ENCODE results near the gene PLN.

The PLN gene

DNA sequence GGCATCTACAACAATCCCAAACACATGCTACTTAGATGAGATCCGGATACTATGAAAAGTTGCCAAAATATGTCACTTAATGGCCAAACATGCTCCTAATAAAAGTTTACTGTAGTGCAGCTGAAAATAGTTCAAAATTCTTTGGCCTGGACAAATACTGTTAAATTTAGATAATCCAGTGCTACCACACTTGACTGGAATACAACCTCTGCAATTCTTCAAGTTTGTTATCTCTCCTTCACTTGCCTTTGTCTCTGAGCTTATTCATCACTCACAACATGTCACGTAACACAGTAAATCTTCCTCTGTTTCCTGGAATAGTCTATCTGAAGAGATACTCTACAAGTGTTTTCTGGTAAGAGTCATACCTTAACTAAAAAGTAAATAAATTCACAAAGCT lies 10.5 kb upstream of the PLN start:
- DNase-seq (ENCODE audit: low read depth in 2 of 2), result no peak

DNA sequence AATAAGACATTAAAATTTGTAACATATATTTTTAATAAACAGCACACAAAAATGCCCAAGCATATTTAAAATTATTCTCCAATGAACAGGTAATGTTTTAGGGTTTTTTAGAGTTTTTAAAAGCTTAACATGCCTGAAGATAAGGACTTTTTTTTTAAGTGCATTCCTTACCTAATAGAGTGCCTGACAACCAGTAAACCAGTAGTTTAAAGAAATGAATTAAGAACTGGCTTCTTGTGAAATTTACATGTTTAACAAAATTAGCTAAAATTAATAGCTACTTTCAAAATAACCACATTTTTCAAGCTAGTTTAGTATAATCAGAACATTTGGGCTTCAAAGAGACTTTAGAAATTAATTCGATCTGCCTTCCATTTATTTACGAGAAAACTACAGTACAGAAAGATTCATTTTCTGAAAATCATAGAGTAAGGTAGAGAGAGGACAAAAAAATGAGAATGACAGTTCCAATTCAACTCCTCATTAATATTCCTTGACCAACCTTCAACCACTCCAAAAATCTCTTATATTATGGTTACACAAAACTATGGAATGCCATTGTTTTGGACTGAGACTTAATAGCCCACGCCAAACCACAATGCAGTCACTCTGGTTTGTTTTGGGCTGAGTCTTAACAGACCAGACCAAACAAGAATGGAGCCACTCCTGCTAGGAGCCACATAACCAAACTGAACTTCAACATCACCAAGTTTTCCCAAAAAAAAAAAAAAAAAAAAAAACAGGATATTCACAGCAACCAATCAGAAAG lies 5.7 kb upstream of the PLN start:
- DNase-seq (ENCODE audit: low read depth in 2 of 2), result no peak

DNA sequence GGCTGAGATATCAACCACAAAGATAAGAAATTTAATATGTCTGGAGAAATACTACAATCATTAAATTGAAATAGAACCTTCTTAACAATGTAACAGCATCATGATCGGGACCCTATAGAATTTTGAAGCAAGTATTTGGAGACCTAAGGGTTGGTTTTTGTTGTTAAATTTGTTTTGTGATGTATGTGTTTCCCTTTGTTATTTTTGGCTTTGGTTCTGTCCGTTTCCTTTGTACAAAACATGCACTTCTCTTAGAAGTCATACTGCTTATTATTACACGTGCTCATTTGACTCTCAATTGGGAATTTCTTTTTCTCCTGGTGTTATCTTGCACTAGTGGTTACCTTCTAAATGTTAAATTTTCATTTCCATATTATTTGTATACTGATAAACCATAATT lies 4.0 kb upstream of the PLN start:
- DNase-seq (ENCODE audit: low read depth in 2 of 2), result no peak

DNA sequence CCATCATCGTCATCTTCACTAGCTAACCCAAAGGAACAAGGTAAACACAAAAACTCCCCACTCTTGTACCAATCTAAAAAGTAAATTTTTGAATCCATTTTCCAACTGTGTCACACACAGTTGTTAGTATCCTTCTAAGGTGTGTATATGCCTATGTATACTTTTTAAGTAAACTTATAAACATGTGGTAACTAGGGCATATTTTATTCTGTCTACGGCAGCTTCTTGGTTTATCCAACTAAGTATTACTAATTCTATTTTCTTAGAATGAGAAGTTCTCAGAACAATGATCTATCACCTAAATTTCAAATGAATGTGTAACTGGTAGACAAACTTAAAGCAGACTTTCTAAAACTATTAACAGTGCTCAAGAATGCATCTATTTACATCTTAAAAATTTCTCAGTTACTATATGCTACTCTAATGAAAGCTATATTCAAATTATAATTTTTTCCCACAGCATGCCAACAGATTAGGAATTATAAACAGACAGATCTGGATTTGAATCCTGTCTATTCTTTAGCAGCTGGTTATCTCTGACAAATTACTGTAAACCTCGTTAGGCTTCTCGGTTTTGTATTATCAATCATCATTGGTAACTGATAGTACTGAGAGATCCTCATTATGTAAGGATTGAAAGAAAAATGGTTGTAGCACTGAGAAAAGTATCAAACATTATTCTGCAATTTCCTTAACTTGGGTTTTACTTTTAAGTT lies 1.8 kb upstream of the PLN start:
- DNase-seq (ENCODE audit: low read depth in 2 of 2), result no peak

DNA sequence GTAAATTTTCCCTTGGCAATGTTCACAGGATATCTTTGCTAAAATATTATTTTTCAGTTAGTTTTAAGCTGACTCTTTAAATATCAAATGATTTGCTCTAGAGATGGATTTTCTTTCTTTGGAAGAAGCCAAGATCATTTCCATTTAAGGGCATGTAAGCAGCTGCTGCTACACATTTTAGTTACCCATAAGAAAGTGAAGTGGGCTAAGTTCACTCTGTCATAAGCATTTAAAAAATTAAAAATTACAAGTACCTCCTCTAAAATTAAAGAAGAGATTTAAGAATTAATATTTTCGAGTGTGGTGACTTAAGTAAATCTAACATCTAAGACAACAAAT lies 1.2 kb upstream of the PLN start:
- DNase-seq (ENCODE audit: low read depth in 2 of 2), result no peak

DNA sequence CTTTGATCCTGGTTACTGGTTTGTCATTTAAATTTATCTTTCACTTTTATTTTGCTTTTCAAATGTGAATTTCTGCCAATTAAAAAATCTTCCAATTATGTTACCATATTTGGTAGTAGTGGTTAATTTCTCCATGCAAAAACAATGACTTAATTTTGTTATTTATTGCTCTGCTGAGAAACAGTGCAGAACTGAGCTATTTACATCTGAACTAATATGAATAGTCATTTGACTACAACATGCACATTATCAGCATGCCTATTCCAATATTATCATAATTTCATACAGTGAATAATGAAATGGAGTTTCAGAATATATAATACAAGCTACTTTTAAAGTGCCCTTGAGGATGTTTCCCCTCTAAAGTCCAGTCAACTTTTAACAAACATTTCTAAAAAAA lies 517 bp downstream of the PLN start:
- no peak for DNase-seq (ENCODE audit: low read depth in 2 of 2)

DNA sequence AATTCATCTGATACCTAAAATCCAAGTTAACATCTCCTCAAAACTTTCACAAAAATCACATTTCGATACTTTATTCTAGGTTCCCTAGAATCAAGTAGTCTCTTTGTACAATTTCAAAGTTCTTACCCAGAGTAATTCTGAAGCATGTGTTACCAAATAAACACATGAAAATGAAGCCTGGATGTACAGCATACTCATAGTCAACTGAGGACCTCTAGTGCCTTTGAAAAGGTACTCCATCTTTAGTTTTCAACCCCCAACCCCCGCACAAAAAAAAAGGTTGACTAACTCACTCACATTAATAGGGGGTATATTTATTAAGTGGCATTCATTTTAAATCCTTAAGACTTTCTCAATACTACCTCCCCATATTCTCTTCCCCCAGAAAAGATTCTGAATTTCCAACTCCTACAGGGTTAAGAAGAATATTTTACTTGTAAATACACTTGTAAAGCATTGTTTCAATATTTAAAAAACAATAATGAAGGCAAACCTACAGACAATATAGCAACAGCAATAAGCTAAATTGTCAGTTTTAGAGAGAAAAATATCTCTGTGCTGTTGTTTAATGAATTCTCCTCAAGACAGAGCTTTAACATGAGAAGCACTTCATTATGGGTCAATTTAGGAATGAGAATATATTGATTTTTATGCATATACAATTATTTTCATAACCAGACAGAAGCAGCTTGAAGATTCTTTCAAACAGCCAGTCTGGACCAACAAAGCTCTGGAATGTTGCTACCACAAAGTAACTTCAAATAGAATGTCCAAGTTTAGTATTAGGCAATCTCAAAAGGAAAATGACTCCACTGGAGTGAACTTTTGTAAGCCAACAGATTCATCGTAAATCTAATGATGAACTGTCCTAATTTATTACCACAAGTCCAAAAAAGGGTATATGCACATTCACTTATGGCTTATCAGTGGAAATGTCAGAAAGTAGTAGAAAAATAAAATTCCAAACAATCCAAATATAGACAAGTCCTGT lies 3.3 kb downstream of the PLN start:
- no peak for DNase-seq (ENCODE audit: low read depth in 2 of 2)

DNA sequence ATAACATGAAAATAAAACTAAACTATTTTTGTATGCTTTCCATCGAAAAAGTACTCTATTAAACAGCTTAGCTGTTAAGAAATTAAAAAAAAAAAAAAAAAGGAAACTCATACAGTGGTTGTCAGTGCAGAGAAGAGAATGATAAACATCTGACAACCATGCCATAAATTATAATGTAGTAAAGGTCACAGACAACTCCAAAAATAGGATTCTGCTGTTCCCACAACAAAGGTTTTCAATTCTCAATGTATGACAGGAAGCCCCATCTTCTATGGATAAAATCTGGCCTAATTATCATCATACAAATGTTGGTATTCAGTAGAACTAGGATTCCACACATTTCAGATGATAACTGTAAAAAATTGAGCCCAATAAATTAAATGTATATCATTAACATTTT lies 5.0 kb downstream of the PLN start:
- DNase-seq (ENCODE audit: low read depth in 2 of 2), result no peak

DNA sequence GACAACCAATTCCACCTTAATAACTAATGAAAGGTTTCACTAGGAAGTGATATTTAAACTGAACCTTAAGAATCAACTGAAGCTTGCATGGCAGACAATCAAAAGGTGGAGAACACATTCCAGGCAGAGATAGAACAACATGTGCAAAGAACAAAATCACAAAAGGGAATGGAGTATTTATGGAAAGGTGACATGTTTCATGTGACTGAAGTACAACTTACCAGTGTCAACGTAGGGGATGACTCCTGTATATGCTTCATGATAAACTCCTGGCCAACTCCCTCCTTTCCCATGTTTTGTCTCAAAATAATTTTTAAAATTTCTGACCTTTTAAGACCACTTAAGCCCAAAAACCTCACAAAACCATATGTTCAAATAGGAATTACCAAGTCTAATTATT lies 6.6 kb downstream of the PLN start:
- DNase-seq (ENCODE audit: low read depth in 2 of 2), result no peak

DNA sequence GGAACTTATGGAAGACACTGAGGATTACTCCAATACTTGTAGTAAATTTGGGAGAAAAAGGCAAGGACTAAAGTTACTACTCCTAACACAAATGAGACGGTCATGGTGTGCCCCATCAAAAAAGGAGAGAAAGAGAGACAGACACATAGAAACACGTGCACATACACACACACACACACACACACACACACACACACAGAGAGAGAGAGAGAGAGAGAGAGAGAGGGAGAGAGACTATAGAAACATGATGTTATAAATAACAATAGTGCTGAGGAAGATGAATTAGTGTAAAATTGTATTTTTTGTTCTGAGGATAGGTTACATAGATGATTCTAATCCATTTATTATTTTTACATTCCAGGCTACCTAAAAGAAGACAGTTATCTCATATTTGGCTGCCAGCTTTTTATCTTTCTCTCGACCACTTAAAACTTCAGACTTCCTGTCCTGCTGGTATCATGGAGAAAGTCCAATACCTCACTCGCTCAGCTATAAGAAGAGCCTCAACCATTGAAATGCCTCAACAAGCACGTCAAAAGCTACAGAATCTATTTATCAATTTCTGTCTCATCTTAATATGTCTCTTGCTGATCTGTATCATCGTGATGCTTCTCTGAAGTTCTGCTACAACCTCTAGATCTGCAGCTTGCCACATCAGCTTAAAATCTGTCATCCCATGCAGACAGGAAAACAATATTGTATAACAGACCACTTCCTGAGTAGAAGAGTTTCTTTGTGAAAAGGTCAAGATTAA lies 10.5 kb downstream of the PLN start:
- no peak for DNase-seq (ENCODE audit: low read depth in 2 of 2)

DNA sequence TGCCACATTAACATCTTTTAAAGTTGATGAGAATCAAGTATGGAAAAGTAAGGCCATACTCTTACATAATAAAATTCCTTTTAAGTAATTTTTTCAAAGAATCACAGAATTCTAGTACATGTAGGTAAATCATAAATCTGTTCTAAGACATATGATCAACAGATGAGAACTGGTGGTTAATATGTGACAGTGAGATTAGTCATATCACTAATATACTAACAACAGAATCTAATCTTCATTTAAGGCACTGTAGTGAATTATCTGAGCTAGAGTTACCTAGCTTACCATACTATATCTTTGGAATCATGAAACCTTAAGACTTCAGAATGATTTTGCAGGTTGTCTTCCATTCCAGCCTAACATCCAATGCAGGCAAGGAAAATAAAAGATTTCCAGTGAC lies 11.6 kb downstream of the PLN start:
- DNase-seq (ENCODE audit: low read depth in 2 of 2), result no peak

DNA sequence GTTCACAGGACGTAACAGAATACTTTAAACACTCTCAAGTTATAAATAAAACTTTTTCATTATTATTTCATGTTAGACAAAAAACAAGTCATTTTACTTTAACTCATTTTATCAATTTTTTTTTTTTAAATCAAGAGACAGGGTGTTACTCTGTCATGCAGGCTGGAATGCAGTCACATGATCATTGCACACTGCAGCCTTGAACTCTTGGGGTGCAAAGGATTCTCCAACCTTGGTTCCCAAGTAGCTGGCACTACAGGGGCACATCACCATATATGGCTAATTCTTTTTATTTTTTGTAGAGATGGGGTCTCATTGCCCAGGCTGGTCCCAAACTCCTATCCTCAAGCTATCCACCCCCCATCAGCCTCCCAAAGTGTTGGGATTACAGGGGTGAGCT lies 14.2 kb downstream of the PLN start:
- no peak for DNase-seq (ENCODE audit: low read depth in 2 of 2)

DNA sequence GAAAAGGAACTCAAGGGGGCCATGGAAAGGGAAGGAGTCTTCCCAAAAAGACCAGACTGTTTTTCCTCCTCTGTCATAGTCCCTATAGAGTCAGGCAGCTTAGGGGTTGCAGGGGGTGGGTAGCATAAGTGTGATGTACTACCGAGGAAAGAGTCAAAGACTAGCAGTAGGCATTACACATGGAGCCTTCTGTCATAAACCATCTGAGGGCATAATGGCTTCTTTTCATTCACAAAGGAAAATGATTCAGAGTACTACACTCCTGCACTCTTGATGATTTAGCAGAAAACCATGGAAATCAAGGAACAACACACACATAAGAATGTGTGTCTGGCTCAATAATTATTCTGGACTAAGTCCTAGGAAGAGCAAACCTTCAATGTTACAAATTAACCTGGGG lies 14.9 kb downstream of the PLN start:
- no peak for DNase-seq (ENCODE audit: low read depth in 2 of 2)

DNA sequence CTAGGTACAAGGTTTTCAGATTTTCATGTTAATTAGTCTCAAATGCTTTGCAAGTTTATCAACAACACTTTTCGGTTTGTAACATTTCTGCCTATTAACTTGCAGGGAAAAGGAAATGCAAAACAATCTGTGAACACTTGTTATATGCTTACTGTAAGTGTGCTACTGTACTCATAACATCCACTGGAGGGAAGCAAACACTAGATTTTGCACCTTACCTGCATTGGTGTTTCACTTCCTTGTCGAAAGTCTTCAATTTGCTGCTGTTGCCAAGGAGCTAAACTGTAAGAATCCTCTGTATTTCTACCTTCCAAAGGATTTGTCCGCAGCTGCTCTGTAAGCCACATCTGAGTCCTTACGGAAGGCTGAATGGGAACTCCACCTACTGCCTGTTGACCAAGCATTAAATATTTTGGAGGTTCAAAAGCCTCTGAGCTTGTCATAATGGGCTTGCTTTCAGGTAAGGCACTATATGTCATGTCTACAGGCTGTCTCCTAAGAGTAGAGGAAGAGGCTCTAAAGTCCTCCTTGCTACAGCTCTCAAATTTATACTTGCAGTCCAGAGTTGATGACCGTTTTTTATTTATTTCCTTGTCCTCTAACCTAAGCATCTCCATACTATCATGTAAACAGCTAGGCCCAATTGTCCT lies 17.3 kb downstream of the PLN start:
- no peak for DNase-seq (ENCODE audit: low read depth in 2 of 2)

DNA sequence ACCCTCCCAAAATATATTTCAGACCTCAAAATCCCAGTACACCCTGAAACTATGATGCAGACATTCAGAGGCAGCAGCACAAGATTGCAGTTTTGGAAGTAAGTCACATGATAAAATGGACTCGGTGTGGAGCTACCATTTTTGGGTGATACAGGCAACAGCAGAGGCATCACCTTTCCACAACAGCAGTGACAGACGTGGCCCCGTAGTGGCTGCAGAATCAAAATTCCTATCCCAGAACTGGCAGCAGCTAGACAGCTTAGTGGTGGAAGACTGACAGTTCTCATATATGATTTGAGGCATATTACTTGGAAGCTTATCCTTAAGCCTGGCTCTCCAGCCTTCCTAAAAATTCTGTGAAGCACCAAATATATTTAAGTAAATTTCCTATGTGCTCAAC lies 19.9 kb downstream of the PLN start:
- DNase-seq (ENCODE audit: low read depth in 2 of 2), result no peak

DNA sequence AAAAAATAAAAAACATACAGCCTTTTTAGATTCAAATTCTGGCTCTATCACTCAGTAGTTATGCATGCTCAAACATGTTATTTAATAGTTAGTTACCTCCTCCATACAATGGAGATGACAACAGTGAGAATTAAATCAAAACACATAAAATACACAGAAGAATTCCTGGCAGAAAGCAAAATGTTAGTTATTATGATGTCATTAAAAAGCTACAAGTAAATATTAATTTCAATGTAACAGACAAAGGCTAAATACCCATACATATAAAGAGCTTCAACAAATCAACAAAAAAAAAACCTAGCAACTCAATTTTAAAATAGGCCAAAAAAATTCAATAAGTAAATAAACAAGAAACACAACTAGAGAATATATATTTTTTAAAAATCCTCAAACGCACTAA lies 21.4 kb downstream of the PLN start:
- DNase-seq (ENCODE audit: low read depth in 2 of 2), result no peak

DNA sequence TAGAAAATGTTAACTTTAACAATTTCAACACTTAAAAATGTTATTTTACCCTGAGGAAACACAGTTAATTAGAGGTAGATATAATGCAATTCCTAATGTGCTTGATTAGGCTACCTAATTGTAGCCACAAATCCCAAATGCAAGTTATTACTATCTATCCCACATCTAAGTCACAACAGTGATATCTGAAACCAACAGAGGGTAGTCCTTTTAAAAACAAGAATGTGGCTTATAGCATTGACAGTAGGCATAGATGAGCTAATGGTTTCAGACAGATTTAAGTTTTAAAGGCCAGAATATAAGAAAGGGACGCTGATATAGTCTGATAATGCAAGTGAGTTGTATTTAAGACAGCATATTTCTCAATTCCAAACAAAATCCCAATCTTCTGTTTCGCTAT lies 23.0 kb downstream of the PLN start:
- DNase-seq (ENCODE audit: low read depth in 2 of 2), result no peak

DNA sequence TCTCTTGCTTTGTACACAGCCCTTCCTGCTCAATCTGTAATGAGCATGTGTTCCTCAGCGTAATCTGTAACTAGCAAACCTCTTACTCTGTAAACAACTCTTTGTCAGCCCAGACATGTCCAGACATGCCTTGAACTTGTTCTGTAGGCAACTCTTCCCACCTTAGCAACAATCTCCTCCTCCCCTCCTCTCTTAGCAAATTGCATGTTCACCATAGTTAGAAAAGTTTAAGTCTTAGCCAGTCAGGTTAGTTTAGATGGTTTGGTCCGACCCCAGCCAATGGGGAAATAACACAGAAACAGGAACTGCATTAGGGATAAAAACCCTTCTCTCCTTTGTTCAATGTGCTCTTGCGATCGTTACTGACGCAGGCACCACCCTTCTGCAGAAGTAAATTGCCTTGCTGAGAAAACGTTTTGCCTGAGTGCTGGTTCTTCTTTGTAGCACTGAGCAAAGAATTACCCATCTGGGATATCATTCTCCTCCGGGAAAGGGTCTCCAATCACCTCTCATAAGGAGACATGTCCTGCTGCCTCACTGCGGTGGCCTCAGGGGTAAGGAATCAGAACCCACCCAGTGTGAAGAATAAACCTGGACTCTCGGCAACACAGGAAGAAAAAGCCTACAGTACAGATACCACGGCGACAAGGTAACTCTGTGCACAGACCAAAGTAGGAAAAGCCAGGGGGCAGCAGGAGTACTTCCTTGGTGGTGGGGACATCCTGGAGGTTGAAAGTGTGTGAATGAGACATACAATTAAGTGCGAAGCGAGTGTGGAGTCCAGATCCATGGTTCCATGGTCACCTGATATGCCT lies 26.2 kb downstream of the PLN start:
- DNase-seq (ENCODE audit: low read depth in 2 of 2), result no peak

DNA sequence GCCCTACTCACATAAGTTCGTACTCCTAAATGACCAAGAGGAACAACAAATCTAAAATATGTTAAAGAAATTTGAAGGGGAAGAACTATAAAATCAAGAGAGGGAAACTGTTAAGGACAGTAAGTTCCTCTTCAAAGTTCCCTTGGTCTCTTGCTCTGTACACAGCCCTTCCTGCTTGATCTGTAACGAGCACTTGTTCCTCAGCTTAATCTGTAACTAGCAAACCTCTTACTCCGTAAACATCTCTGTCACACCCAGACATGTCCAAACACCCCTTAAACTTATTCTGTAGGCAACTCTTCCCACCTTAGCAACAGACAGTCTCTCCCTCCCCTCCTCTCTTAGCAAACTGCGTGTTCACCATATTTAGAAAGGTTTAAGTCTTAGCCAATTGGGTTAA lies 29.9 kb downstream of the PLN start:
- no peak for DNase-seq (ENCODE audit: low read depth in 2 of 2)

DNA sequence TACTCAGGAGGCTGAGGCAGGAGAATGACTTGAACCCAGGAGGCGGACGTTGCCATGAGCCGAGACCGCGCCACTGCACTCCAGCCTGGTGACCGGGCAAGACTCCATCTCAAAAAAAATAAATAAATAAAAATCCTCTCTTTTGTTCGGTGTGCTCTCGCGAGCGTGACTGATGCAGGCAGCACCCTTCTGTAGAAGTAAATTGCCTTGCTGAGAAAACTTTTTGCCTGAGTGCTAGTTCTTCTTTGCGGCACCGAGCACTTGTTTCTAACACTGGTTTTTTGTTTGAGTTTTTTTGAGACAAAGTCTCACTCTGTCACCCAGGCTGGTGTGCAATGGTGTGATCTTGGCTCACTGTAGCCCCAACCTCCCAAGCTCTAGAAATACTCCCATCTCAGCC lies 30.5 kb downstream of the PLN start:
- DNase-seq (ENCODE audit: low read depth in 2 of 2), result no peak

DNA sequence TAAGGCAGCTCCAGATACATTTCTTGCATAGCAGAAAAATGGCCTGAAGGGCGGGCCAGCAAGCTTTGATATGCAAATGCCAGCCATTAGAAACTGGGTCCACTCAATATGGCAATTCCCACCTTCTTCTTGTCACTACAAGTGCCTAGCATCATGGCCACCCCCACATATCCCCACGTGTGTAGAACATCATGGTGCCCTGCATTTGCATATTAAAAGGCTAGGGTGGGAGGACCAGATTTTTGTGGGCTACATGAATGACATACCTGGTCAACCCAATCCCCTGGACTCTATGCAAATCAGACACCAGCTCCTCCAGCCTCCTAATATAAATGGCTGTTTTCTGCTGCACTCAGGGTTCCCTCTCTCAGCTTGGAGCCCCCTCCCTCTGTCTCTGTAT lies 31.7 kb downstream of the PLN start:
- DNase-seq (ENCODE audit: low read depth in 2 of 2), result no peak
